MM.1S (cell line): ENCODE measurements around the gene TEX101.
"Not testable (repeated sequence)": the region's sequence is repeated elsewhere in the genome, so short reads cannot be mapped to it uniquely, and the experiment has no call there.

Experiments used
- DNase-seq: peaks from one replicate; pipeline ENCODE4 v3.0.0-alpha.2; 2015
- H2AFZ ChIP-seq: fragments of 300-600 bp; sonication (generic); 2 replicates; pipeline ENCODE4 v1.6.0; 2016; ENCODE audit warnings: antibody characterized with exemption, low read length
- H3F3A ChIP-seq: fragments of 300-600 bp; sonication (generic); 2 replicates; pipeline ENCODE4 v1.6.1; 2016; ENCODE audit warnings: mild to moderate bottlenecking, antibody characterized with exemption, low read length, moderate library complexity, mixed read lengths; ENCODE audit not compliant: insufficient read depth
- H3K27ac ChIP-seq: fragments of 300-600 bp; sonication (generic); 2 replicates; pipeline ENCODE4 v1.5.1; 2016; ENCODE audit warnings: mild to moderate bottlenecking, low read length
- H3K27me3 ChIP-seq: fragments of 300-600 bp; sonication (generic); replicated peaks from 2 replicates; pipeline ENCODE4 v1.6.0; 2016; ENCODE audit warnings: low read length; ENCODE audit not compliant: insufficient read depth
- H3K36me3 ChIP-seq: fragments of 300-600 bp; sonication (generic); replicated peaks from 2 replicates; pipeline ENCODE4 v1.6.1; 2016; ENCODE audit warnings: mild to moderate bottlenecking, low read length, mixed read lengths; ENCODE audit not compliant: insufficient read depth
- H3K4me1 ChIP-seq: fragments of 300-600 bp; sonication (generic); 2 replicates; pipeline ENCODE4 v1.6.1; 2016; ENCODE audit warnings: low read length, mixed read lengths
- H3K4me2 ChIP-seq: fragments of 300-600 bp; sonication (generic); 2 replicates; pipeline ENCODE4 v1.6.0; 2016; ENCODE audit warnings: low read depth, low read length
- H3K4me3 ChIP-seq: fragments of 300-600 bp; sonication (generic); 2 replicates; pipeline ENCODE4 v1.5.1; 2016; ENCODE audit warnings: low read length, mixed read lengths
- H3K79me2 ChIP-seq: fragments of 300-600 bp; sonication (generic); 2 replicates; pipeline ENCODE4 v1.6.1; 2016; ENCODE audit warnings: mixed run types, low read length, mixed read lengths
- H3K9ac ChIP-seq: fragments of 300-600 bp; sonication (generic); 2 replicates; pipeline ENCODE4 v1.6.1; 2016; ENCODE audit warnings: low read length, mixed read lengths
- H3K9me2 ChIP-seq: fragments of 300-600 bp; sonication (generic); replicated peaks from 2 replicates; pipeline ENCODE4 v1.6.1; 2016; ENCODE audit warnings: mild to moderate bottlenecking, low read length, mixed read lengths; ENCODE audit not compliant: insufficient read depth
- H3K9me3 ChIP-seq: fragments of 300-600 bp; sonication (generic); replicated peaks from 2 replicates; pipeline ENCODE4 v1.6.1; 2016; ENCODE audit warnings: mild to moderate bottlenecking, low read length, mixed read lengths; ENCODE audit not compliant: insufficient read depth
- H4K20me1 ChIP-seq: fragments of 300-600 bp; sonication (generic); 2 replicates; pipeline ENCODE4 v1.6.1; 2016; ENCODE audit warnings: mild to moderate bottlenecking, low read length, moderate library complexity, mixed read lengths; ENCODE audit not compliant: insufficient read depth
- EZH2 ChIP-seq: fragments of 300-600 bp; sonication (generic); optimal IDR thresholded peaks from 2 replicates; pipeline ENCODE3; 2017; ENCODE audit warnings: low read depth, mild to moderate bottlenecking, antibody characterized with exemption, low read length, mixed read lengths
- EZH2phosphoT487 ChIP-seq: fragments of 300-600 bp; sonication (generic); IDR thresholded peaks from 2 replicates; pipeline ENCODE4 v1.6.1; 2018; ENCODE audit warnings: antibody characterized with exemption, low read length
- TF ChIP-seq, protein P1 (sequence below): fragments of 300-600 bp; sonication (generic); IDR thresholded peaks from 2 replicates; pipeline ENCODE4 v1.5.1; 2016; ENCODE audit warnings: antibody characterized with exemption, low read length, mixed read lengths

The TEX101 gene, protein sequence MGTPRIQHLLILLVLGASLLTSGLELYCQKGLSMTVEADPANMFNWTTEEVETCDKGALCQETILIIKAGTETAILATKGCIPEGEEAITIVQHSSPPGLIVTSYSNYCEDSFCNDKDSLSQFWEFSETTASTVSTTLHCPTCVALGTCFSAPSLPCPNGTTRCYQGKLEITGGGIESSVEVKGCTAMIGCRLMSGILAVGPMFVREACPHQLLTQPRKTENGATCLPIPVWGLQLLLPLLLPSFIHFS

DNA sequence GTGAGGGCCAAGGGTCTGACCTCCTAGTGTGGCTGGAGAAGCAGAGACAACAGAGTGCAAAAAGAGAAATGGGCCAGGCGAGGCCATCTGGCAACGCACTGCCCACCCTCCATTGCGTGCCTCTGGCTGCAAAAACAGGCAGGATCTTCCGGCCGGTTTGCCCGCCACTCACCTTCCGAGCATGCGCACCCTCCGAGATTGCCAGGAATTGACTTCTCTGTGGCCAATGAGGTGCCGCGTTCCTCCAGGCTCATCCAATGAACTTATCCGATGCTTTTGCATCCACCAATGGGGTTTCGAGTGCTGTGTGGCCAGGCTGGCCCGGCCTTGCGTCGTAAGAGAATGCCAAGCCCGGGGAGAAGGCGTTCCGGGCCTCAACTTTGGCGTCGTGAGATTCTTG lies at the start of gene TEX101:
TEX101 (plus strand) TSS at position 337 of the 400 bp plus-strand sequence. CDS start 1,030 bp downstream, outside the sequence.
- no peaks in the 10 kb centered on the region for H3K9me2 ChIP-seq
- no peak within 1 kb of the TSS for H3K4me2 ChIP-seq
- H3K27me3 ChIP-seq = peaks cover 14% of the 10 kb centered on the region
- H3K9ac ChIP-seq = no peak within 1 kb of the TSS
- no peak for DNase-seq
- no peaks in the 10 kb centered on the region for H3K36me3 ChIP-seq
- H2AFZ ChIP-seq = no peak within 1 kb of the TSS
- H3F3A ChIP-seq = no peaks in the 10 kb centered on the region
- H4K20me1 ChIP-seq = no peaks in the 10 kb centered on the region
- H3K79me2 ChIP-seq = no peaks in the 10 kb centered on the region
- H3K4me1 ChIP-seq = no peaks in the 10 kb centered on the region
- no peak for TF ChIP-seq EZH2phosphoT487
- TF ChIP-seq, protein P1, sequence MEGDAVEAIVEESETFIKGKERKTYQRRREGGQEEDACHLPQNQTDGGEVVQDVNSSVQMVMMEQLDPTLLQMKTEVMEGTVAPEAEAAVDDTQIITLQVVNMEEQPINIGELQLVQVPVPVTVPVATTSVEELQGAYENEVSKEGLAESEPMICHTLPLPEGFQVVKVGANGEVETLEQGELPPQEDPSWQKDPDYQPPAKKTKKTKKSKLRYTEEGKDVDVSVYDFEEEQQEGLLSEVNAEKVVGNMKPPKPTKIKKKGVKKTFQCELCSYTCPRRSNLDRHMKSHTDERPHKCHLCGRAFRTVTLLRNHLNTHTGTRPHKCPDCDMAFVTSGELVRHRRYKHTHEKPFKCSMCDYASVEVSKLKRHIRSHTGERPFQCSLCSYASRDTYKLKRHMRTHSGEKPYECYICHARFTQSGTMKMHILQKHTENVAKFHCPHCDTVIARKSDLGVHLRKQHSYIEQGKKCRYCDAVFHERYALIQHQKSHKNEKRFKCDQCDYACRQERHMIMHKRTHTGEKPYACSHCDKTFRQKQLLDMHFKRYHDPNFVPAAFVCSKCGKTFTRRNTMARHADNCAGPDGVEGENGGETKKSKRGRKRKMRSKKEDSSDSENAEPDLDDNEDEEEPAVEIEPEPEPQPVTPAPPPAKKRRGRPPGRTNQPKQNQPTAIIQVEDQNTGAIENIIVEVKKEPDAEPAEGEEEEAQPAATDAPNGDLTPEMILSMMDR = no peak
- no peak for TF ChIP-seq EZH2
- no peak within 1 kb of the TSS for H3K27ac ChIP-seq
- no peak within 1 kb of the TSS for H3K4me3 ChIP-seq
- H3K9me3 ChIP-seq = no peaks in the 10 kb centered on the region

DNA sequence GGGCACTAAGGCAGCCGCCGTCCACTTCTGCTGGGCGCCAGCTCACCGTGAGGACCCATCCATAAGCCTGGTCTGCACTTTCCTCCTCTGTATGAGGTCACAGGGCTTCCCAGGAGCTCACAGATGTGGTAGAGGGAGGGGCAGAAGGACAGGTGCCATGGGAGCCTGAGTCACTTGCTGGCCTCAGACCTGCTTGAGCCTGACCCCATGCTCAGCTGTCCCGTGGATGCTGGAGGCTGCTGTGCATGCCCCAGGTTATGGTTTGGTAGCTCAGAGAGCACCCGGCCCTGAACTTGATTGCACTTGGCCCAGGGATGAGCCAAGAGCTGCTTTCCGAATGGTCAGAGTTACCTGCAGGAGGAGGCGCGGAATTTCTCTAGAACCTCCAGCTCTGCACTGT lies 49.0 kb upstream of the TEX101 start:
- H3K36me3 ChIP-seq, H3K4me2 ChIP-seq, DNase-seq, H3K4me1 ChIP-seq, H2AFZ ChIP-seq, H3K27ac ChIP-seq, H3K9ac ChIP-seq, H4K20me1 ChIP-seq, H3F3A ChIP-seq, H3K79me2 ChIP-seq, H3K9me3 ChIP-seq, H3K4me3 ChIP-seq, H3K9me2 ChIP-seq: not testable (repeated sequence)
- peaks cover 47% of the 10 kb centered on the region for H3K27me3 ChIP-seq

DNA sequence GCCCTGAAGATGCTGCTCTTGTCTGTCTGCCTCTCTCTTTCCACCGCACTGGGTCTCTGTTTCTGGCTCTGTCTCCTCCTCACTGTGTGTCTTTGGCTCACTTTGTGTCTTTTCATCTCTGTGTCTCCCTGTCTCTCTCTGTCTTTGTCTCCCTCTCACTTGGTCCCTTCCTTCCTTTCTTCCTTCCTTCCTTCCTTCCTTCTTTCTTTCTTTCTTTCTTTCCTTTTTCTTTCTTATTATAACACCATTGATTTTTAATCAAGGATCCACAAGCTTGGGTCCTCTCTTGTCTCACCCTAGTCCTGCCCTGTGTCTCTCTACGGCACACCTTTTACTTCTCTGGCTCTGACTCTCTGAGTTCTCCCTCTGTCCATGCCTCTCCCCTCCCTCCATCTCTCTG lies 46.9 kb upstream of the TEX101 start:
- no peaks in the 10 kb centered on the region for H3K4me1 ChIP-seq
- TF ChIP-seq, protein P1 = no peak
- no peak for TF ChIP-seq EZH2
- no peak for TF ChIP-seq EZH2phosphoT487
- peaks cover 43% of the 10 kb centered on the region for H3K27me3 ChIP-seq
- H3K4me2 ChIP-seq = no peak overlapping the region
- no peaks in the 10 kb centered on the region for H3K36me3 ChIP-seq
- no peak overlapping the region for H3K27ac ChIP-seq
- no peak overlapping the region for H2AFZ ChIP-seq
- no peaks in the 10 kb centered on the region for H3K9me3 ChIP-seq
- no peaks in the 10 kb centered on the region for H3K79me2 ChIP-seq
- H3K4me3 ChIP-seq = no peak overlapping the region
- H3K9me2 ChIP-seq = no peaks in the 10 kb centered on the region
- H3K9ac ChIP-seq = no peak overlapping the region
- H3F3A ChIP-seq = no peaks in the 10 kb centered on the region
- no peaks in the 10 kb centered on the region for H4K20me1 ChIP-seq
- no peak for DNase-seq

GRCh38 chr19:43368897-43369296 lies 45.8 kb upstream of the TEX101 start:
- not testable (repeated sequence) for H3K4me3 ChIP-seq, H3K9me3 ChIP-seq, H3K9me2 ChIP-seq, H4K20me1 ChIP-seq, H3K4me1 ChIP-seq, H3K36me3 ChIP-seq, H3K9ac ChIP-seq, DNase-seq, H3K27ac ChIP-seq, H2AFZ ChIP-seq, H3K4me2 ChIP-seq, H3K79me2 ChIP-seq, H3F3A ChIP-seq
- H3K27me3 ChIP-seq = peaks cover 36% of the 10 kb centered on the region
